Measurements from ENCODE around the gene SLC9C1.

The SLC9C1 gene

DNA sequence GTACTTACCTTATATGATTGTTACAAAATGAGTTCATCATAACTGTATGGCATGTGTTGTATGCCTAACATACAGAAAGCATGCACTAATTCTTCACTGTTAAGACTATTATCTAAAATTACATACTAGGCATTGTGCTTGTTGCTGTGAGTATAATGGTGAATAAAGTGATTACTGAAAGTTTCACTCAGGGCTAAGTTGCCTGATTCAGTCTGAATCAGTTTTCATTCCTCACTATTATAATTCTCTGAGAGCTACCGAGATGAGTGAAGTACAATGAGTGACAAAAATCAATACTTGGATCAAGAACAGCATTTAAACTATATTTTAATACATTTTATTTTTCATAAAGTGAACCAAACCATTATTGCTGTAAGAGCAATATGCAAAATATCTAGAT is 153.4 kb downstream of the SLC9C1 start:
- no peak overlapping the region for H3K4me3 ChIP-seq (ENCODE audit: low read depth, low read length)
- H3K9me3 ChIP-seq (ENCODE audit: control insufficient read depth, insufficient read depth, low read depth, low read length): peaks cover 10% of the 10 kb centered on the region; the same call in 1 of the 2 replicates
- no peaks in the 10 kb centered on the region for H3K27me3 ChIP-seq (ENCODE audit: control insufficient read depth, insufficient read depth, low read length)
- H3K4me1 ChIP-seq (ENCODE audit: control insufficient read depth, insufficient read depth, low read length): peaks cover 25% of the 10 kb centered on the region
- no peaks in the 10 kb centered on the region for H3K36me3 ChIP-seq (ENCODE audit: control insufficient read depth, insufficient read depth, low read length)
- no peak overlapping the region for H3K9ac ChIP-seq (ENCODE audit: low read length)
- no peak overlapping the region for H3K27ac ChIP-seq (ENCODE audit: low read depth, low read length)

DNA sequence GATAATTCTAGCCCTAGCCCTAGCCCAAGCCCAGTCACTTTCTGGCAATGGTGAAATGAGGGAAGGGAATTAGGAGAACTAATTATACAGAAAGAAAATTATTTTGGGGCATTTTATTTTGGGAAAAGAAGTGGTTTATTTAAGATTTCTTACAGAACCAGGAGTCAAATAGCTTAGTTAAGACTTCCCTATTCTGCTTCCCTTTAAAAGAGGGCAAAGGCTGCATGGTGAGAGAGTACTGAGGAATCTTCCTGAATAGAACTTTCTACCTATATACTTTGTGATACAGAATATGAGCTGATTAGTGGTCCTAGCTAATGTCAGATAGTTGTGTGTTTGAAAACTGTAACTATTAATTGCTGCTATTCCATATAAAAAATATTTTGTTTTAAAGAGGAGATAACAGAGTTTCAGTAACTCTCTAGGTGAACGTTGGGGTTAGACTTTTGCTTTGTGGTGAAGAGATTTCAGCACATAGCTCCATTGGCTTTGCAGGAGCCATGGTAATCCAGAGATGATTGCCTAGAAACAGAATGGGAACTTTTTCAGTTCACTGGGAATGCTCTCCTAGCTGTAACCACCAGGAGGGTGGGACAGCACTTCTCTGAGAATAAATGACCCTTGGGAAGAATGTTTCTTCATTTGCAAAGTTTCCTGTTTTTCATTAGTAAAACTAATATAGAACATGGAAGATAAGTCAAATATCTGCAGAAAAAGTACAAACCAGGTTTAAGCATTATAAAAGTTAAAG is 155.6 kb downstream of the SLC9C1 start:
- peaks cover 26% of the 10 kb centered on the region for H3K4me1 ChIP-seq (ENCODE audit: control insufficient read depth, insufficient read depth, low read length)
- H3K9ac ChIP-seq (ENCODE audit: low read length): no peak overlapping the region
- H3K4me3 ChIP-seq (ENCODE audit: low read depth, low read length): no peak overlapping the region
- H3K36me3 ChIP-seq (ENCODE audit: control insufficient read depth, insufficient read depth, low read length): no peaks in the 10 kb centered on the region
- no peak overlapping the region for H3K27ac ChIP-seq (ENCODE audit: low read depth, low read length)
- 0 out of 2 replicates have a peak, but pooled peaks cover 4% of the 10 kb centered on the region for H3K9me3 ChIP-seq (ENCODE audit: control insufficient read depth, insufficient read depth, low read depth, low read length)
- no peaks in the 10 kb centered on the region for H3K27me3 ChIP-seq (ENCODE audit: control insufficient read depth, insufficient read depth, low read length)

DNA sequence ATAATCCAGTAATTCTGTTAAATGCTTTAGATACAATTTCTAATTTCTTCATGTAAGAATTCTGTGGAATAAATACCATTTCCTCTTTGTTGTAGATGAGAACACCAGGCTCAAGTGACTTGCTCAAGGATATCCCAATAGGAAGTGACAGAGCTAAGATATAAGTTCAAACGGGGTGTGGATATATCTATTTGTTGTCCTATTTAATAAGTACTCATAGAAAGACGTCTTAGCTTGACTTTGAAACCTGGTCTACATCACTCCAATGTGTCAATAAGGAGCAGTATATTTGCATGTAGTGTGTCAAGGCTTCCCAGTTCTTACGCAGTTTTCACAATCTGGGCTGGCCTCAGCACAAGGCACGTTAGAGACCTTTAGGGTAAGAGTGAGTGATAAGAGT is 156.2 kb downstream of the SLC9C1 start:
- Histone ChIP-seq H3K27me3 (ENCODE audit: control insufficient read depth, insufficient read depth, low read length) (no peaks in the 10 kb centered on the region), H3K27ac (ENCODE audit: low read depth, low read length) (no peak overlapping the region), H3K4me3 (ENCODE audit: low read depth, low read length) (no peak overlapping the region), H3K36me3 (ENCODE audit: control insufficient read depth, insufficient read depth, low read length) (no peaks in the 10 kb centered on the region), H3K4me1 (ENCODE audit: control insufficient read depth, insufficient read depth, low read length) (peaks cover 26% of the 10 kb centered on the region), H3K9ac (ENCODE audit: low read length) (no peak overlapping the region), H3K9me3 (ENCODE audit: control insufficient read depth, insufficient read depth, low read depth, low read length) (0 out of 2 replicates have a peak, but pooled peaks cover 2% of the 10 kb centered on the region)

DNA sequence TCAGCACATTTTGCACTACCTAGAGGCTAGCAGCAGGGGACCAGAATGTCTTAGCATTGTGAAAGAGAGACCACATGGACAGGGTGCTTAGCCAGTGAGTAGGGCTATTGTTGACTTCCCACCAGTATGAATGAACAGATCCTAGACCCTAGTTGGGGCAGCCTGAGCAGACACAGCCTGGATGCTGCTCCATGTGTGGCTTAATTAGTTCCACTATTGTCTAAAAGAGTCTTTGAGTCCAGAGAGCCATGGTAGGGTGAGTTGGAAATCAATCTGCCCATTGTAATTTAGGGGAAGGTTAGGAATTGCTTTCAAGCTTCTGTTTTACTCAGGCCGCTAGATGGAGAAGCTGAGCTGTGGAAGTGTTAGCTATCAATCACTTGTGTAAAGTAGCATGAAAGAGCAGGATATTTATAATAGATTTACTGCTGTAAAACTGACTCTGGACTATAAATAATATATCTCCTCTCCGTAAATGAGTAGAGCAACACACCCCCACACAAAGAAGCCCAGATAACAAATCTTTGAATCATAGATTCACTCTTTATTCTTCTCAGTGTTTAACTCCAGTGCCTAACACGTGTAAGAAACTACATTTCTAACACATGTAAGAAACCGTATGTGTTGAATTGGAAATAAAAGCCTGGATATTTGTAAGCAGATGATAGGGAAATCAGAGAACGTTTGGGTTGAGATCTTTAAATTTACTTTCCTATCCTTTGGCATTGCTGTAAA is 156.9 kb downstream of the SLC9C1 start:
- Histone ChIP-seq H3K4me1 (ENCODE audit: control insufficient read depth, insufficient read depth, low read length) (peaks cover 26% of the 10 kb centered on the region), H3K9ac (ENCODE audit: low read length) (no peak overlapping the region), H3K36me3 (ENCODE audit: control insufficient read depth, insufficient read depth, low read length) (no peaks in the 10 kb centered on the region), H3K9me3 (ENCODE audit: control insufficient read depth, insufficient read depth, low read depth, low read length) (no peaks in the 10 kb centered on the region), H3K27ac (ENCODE audit: low read depth, low read length) (no peak overlapping the region), H3K27me3 (ENCODE audit: control insufficient read depth, insufficient read depth, low read length) (no peaks in the 10 kb centered on the region), H3K4me3 (ENCODE audit: low read depth, low read length) (no peak overlapping the region)

DNA sequence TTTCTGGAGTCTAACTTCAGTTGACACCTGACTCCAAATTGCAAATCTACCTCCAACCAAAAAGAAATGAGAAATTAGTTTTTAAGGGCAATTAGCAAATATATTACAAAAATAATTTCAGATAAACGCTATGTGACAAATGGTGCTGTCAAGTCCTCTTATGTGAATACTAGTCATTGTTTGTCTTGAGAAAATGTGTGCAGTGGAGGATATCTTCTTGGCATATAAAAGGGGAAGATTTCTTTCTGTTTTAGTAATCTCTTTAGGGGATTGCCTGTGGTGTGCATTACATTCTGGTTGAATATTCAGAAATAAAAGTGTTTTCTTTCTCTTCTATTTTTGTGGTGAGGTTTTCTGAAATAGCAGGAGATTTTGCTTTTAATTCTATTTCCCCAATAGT is 158.0 kb downstream of the SLC9C1 start:
- Histone ChIP-seq H3K27ac (ENCODE audit: low read depth, low read length) (no peak overlapping the region), H3K4me3 (ENCODE audit: low read depth, low read length) (no peak overlapping the region), H3K9ac (ENCODE audit: low read length) (no peak overlapping the region)

DNA sequence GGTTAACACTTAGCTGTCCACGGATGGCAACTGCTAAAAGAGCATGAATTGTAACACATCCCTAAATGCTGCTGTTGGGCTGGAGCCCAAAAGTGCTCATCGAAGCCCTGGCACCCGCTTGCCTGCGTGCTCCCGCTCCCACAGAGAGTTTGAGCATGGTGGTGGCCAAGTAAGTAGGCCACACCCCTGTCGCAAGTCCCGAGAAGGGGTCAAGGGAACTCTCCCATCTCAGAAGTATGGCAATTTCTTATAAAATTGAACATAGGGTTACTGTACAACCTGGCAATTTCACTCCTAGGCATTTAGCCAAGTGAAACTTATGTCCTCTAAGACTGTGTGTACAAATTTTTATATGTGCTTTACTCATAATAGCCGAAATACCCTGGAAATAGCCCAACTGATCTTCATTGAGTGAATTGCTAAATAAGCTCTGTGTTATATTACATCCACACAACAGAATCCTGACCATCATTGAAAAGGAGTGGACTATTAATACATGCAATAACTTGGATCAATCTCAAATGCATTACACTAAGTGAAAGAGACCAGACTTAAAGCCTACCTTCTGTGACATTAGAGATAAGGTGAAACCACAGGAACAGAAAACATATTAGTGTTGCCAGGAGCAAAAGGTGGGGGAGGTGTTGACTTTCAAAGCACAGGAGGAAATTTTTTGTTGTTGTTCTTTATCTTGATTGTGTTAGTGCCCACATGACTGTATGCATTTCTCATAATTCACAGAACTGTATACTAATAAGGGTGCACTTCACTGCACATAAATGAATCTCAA is 159.5 kb downstream of the SLC9C1 start:
- Histone ChIP-seq H3K9ac (ENCODE audit: low read length) (no peak overlapping the region), H3K9me3 (ENCODE audit: control insufficient read depth, insufficient read depth, low read depth, low read length) (no peaks in the 10 kb centered on the region), H3K27me3 (ENCODE audit: control insufficient read depth, insufficient read depth, low read length) (no peaks in the 10 kb centered on the region), H3K27ac (ENCODE audit: low read depth, low read length) (no peak overlapping the region), H3K4me1 (ENCODE audit: control insufficient read depth, insufficient read depth, low read length) (peaks cover 33% of the 10 kb centered on the region), H3K4me3 (ENCODE audit: low read depth, low read length) (no peak overlapping the region), H3K36me3 (ENCODE audit: control insufficient read depth, insufficient read depth, low read length) (peaks cover 2% of the 10 kb centered on the region; the same call in 1 of the 2 replicates)

More for the DNA sequence above, 158.0 kb downstream of the SLC9C1 start:
- Histone ChIP-seq H3K36me3 (ENCODE audit: control insufficient read depth, insufficient read depth, low read length) (no peaks in the 10 kb centered on the region), H3K4me1 (ENCODE audit: control insufficient read depth, insufficient read depth, low read length) (peaks cover 26% of the 10 kb centered on the region), H3K9me3 (ENCODE audit: control insufficient read depth, insufficient read depth, low read depth, low read length) (no peaks in the 10 kb centered on the region), H3K27me3 (ENCODE audit: control insufficient read depth, insufficient read depth, low read length) (no peaks in the 10 kb centered on the region)

DNA sequence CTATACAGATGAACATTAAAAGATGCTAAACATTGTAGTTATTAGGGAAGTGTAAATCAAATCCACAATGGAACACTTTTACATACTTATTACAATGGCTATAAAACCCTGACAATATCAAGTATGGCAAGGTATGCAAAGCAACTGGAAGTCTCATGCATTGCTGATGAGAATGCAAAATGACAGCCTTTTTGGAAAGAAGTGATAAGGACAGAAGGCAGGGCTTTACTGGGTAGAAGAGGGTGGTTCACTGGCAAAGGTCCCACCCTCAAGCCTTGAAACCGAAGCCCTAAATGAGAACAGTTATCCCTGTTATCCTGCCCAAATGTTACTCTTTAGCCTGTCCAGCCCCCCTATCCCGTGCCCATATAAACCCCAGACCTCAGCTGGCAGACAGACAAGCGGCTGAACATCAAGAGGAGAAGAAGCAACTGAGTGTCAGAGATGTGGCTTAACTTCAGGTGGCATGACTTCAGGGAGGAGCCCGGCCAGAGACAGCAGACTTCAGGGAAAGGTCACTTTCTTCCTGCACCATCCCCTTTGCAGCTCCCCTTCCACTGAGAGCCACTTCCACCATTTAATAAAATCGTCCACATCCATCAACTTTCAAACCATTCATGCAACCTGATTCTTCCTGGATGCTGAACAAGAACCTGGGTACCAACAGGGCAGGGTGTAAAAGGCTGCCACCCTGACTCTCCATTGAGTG is 160.2 kb downstream of the SLC9C1 start:
- no peak overlapping the region for H3K9ac ChIP-seq (ENCODE audit: low read length)
- no peak overlapping the region for H3K4me3 ChIP-seq (ENCODE audit: low read depth, low read length)
- H3K4me1 ChIP-seq (ENCODE audit: control insufficient read depth, insufficient read depth, low read length): peaks cover 41% of the 10 kb centered on the region
- no peak overlapping the region for H3K27ac ChIP-seq (ENCODE audit: low read depth, low read length)
- no peaks in the 10 kb centered on the region for H3K9me3 ChIP-seq (ENCODE audit: control insufficient read depth, insufficient read depth, low read depth, low read length)
- peaks cover 2% of the 10 kb centered on the region; the same call in 1 of the 2 replicates for H3K36me3 ChIP-seq (ENCODE audit: control insufficient read depth, insufficient read depth, low read length)
- no peaks in the 10 kb centered on the region for H3K27me3 ChIP-seq (ENCODE audit: control insufficient read depth, insufficient read depth, low read length)

DNA sequence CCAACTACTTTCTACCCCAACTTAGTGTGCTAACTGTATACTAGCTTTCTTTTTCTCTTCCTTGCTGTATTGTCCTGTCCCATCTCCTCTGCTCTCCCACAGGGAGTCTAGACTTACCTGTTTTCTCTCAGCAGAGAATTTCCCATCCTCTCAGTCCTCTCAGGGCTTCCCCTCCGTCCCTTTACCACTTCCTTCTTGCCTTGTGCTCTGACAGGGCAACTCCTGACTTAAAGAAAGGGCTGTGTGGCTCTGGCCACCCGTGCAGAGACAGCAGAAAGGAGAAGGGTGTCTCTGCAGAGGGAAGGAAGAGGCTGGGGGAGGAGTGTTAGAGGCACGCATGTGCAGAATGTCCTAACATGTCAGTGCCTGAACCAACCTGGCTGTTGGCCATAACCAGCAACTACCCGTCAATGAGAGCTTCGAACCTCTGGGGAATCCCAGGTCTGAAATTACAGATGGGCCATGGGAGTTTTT is 161.0 kb downstream of the SLC9C1 start, which contains the start of gene GCSAM:
TSS of gene GCSAM (minus strand) at position 274 of the 474 bp plus-strand sequence. CDS start at position 146, 128 bp downstream.
- no peak within 1 kb of the TSS for H3K4me3 ChIP-seq (ENCODE audit: low read depth, low read length)
- no peaks in the 10 kb centered on the region for H3K27me3 ChIP-seq (ENCODE audit: control insufficient read depth, insufficient read depth, low read length)
- H3K9ac ChIP-seq (ENCODE audit: low read length): no peak within 1 kb of the TSS
- no peak within 1 kb of the TSS for H3K27ac ChIP-seq (ENCODE audit: low read depth, low read length)
- peaks cover 2% of the 10 kb centered on the region; the same call in 1 of the 2 replicates for H3K36me3 ChIP-seq (ENCODE audit: control insufficient read depth, insufficient read depth, low read length)
- no peaks in the 10 kb centered on the region for H3K9me3 ChIP-seq (ENCODE audit: control insufficient read depth, insufficient read depth, low read depth, low read length)
- H3K4me1 ChIP-seq (ENCODE audit: control insufficient read depth, insufficient read depth, low read length): peaks cover 42% of the 10 kb centered on the region

DNA sequence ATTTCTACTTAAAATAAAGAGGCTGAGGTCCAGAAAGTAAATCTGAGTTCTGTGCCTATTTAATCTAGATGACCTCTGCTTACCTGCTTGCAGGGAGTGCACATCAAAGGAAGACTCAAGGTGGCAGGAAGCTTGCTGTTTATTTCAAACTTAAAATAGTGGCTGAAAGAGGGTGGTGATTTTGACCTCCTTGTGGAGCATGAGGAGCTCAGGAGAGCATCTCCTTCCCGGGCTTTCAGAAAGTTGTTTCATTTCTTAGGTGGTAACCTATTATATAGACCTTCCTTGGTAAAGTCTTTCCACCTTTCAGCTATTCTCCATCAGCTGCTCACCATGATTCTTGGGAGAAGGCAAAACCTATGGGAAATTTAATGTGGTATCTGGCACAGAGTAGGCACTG is 161.5 kb downstream of the SLC9C1 start:
- Histone ChIP-seq H3K27ac (ENCODE audit: low read depth, low read length) (no peak overlapping the region), H3K4me3 (ENCODE audit: low read depth, low read length) (no peak overlapping the region), H3K27me3 (ENCODE audit: control insufficient read depth, insufficient read depth, low read length) (no peaks in the 10 kb centered on the region), H3K9me3 (ENCODE audit: control insufficient read depth, insufficient read depth, low read depth, low read length) (no peaks in the 10 kb centered on the region), H3K36me3 (ENCODE audit: control insufficient read depth, insufficient read depth, low read length) (peaks cover 2% of the 10 kb centered on the region; the same call in 1 of the 2 replicates), H3K9ac (ENCODE audit: low read length) (no peak overlapping the region), H3K4me1 (ENCODE audit: control insufficient read depth, insufficient read depth, low read length) (peaks cover 42% of the 10 kb centered on the region)

DNA sequence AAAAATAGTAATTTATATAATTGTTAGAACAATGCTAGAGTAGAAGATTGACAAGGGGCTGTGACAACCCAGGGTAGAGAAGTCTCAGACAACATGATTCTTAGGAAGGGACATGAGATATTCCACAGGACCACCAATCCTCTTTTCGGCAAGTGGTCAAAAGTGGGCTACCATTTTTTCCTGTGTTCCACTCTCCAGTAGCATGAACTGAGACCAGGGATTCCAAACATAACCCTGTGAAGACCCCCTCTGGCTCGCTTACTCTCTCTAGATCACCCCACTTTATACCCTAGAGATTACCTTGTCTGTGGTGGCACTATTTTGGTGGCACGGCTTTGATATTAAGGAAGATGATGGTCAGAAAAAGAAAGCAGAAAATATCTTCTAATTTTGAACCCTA is 161.9 kb downstream of the SLC9C1 start:
- no peaks in the 10 kb centered on the region for H3K27me3 ChIP-seq (ENCODE audit: control insufficient read depth, insufficient read depth, low read length)
- H3K36me3 ChIP-seq (ENCODE audit: control insufficient read depth, insufficient read depth, low read length): peaks cover 2% of the 10 kb centered on the region; the same call in 1 of the 2 replicates
- no peak overlapping the region for H3K27ac ChIP-seq (ENCODE audit: low read depth, low read length)
- no peaks in the 10 kb centered on the region for H3K9me3 ChIP-seq (ENCODE audit: control insufficient read depth, insufficient read depth, low read depth, low read length)
- H3K9ac ChIP-seq (ENCODE audit: low read length): no peak overlapping the region
- peaks cover 42% of the 10 kb centered on the region for H3K4me1 ChIP-seq (ENCODE audit: control insufficient read depth, insufficient read depth, low read length)
- no peak overlapping the region for H3K4me3 ChIP-seq (ENCODE audit: low read depth, low read length)

All from HUES6 (cell line).